K562 (cell line): Measurements from ENCODE around the gene SMIM10L1. TPM values are rescaled to one million over a fixed set of nuclear protein-coding genes. Genes with fewer than 3 reads are reported as not detected.
A peak's percentile ranks its signal among the peaks of the same experiment; 100 is the strongest.

ENCODE experiments used
- EP300 ChIP-seq: IDR thresholded peaks from 2 replicates; pipeline ENCODE4 v1.6.1; 2012; ENCODE audit warnings: low read length, improper control_type of control experiment
- FOXK2 ChIP-seq, 2 experiments: fragments of 450-650 bp; IDR thresholded peaks in 1 of 2; conservative IDR thresholded peaks in 1 of 2; 2 replicates each; pipeline ENCODE4 v1.6.1; 2016; ENCODE audit warnings: low read depth in 2 of 2, mild to moderate bottlenecking in 1 of 2
- GABPB1 ChIP-seq: sonication (generic); formaldehyde crosslinking; IDR thresholded peaks from 2 replicates; pipeline ENCODE4 v1.8.0; 2022; ENCODE audit warnings: mild to moderate bottlenecking, missing genetic modification reagents
- GABPB2 ChIP-seq: fragments of 250-450 bp; sonication (Bioruptor Pico); conservative IDR thresholded peaks from 2 replicates; pipeline ENCODE4 v1.5.1; 2021; ENCODE audit warnings: mild to moderate bottlenecking
- HNRNPL ChIP-seq: fragments of 200-400 bp; formaldehyde crosslinking; IDR thresholded peaks from 2 replicates; pipeline ENCODE4 v1.6.1; 2017; ENCODE audit warnings: low read depth, mild to moderate bottlenecking, low read length
- MAFK ChIP-seq: IDR thresholded peaks from 2 replicates; pipeline ENCODE4 v1.6.1; 2011; ENCODE audit warnings: low read length, improper control_type of control experiment
- NR1H2 ChIP-seq: sonication (generic); formaldehyde crosslinking; IDR thresholded peaks from 2 replicates; pipeline ENCODE4 v1.4.0; 2020; ENCODE audit warnings: mild to moderate bottlenecking, missing genetic modification reagents
- NR4A1 ChIP-seq, 2 experiments: fragments of 250-450 bp in 1 of 2; fragments of 450-650 bp in 1 of 2; sonication (Bioruptor Pico) in 1 of 2; IDR thresholded peaks; 2 replicates each; pipeline versions ENCODE4 v1.4.0 to v1.6.1; 2016 to 2020; ENCODE audit warnings: mild to moderate bottlenecking in 2 of 2, missing compliant biosample characterization in 1 of 2, missing genetic modification characterization in 1 of 2, moderate library complexity in 1 of 2
- RAD21 ChIP-seq, 2 experiments: fragments of 250-450 bp in 1 of 2; fragments of 450-650 bp in 1 of 2; sonication (Bioruptor Pico) in 1 of 2; formaldehyde crosslinking in 1 of 2; IDR thresholded peaks in 1 of 2; conservative IDR thresholded peaks in 1 of 2; 2 replicates each; pipeline versions ENCODE4 v1.4.0 to v1.8.0; 2020 to 2022; ENCODE audit warnings: mild to moderate bottlenecking in 2 of 2, moderate library complexity in 1 of 2
- RBM17 ChIP-seq: fragments of 200-400 bp; formaldehyde crosslinking; IDR thresholded peaks from 2 replicates; pipeline ENCODE4 v1.6.1; 2017; ENCODE audit warnings: low read depth, mild to moderate bottlenecking, low read length, borderline replicate concordance
- SAP30 ChIP-seq: fragments of 200-600 bp; sonication (generic); IDR thresholded peaks from 2 replicates; pipeline ENCODE4 v1.6.1; 2012; ENCODE audit warnings: borderline replicate concordance, low read depth, mild to moderate bottlenecking, moderate library complexity, low read length, control low read depth, inconsistent platforms; ENCODE audit not compliant: insufficient read depth, poor library complexity, severe bottlenecking
- SOX6 ChIP-seq: fragments of 450-650 bp; IDR thresholded peaks from 2 replicates; pipeline ENCODE4 v1.6.1; 2014; ENCODE audit warnings: mild to moderate bottlenecking
- TCF7 ChIP-seq: sonication (generic); IDR thresholded peaks from 2 replicates; pipeline ENCODE4 v1.6.1; 2016; ENCODE audit warnings: antibody characterized with exemption, borderline replicate concordance
- U2AF2 ChIP-seq: fragments of 200-400 bp; formaldehyde crosslinking; optimal IDR thresholded peaks from 2 replicates; pipeline ENCODE3; 2017; ENCODE audit warnings: low read depth, mild to moderate bottlenecking, low read length
- ZMIZ1 ChIP-seq, 2 experiments: fragments of 150-350 bp in 1 of 2; IDR thresholded peaks; 2 replicates each; pipeline ENCODE4 v1.6.1; 2012 to 2016; ENCODE audit warnings: low read depth in 2 of 2, low read length in 2 of 2, mild to moderate bottlenecking in 1 of 2, moderate library complexity in 1 of 2
- ZNF316 ChIP-seq: fragments of 450-650 bp; IDR thresholded peaks from 2 replicates; pipeline ENCODE4 v1.6.1; 2016
- ZNF75A ChIP-seq: fragments of 450-650 bp; formaldehyde crosslinking; IDR thresholded peaks from 2 replicates; pipeline ENCODE4 v1.4.0; 2020; ENCODE audit warnings: mild to moderate bottlenecking
- ZZZ3 ChIP-seq: fragments of 450-650 bp; IDR thresholded peaks from 2 replicates; pipeline ENCODE4 v1.6.1; 2016; ENCODE audit warnings: antibody characterized with exemption, mild to moderate bottlenecking, moderate library complexity
- polyA plus RNA-seq, 8 experiments: library from polyadenylated mRNA; depleted of rRNA in 4 of 8; stranded (reverse) in 5 of 8; unstranded in 3 of 8; fragments of >200 nt; fragmentation: Nextera tagmentation in 2 of 8; fragmentation: Illumina TruSeq in 1 of 8; extraction: Ambion mirVana in 2 of 8; extraction: Trizol in 1 of 8; gene quantifications; 2 replicates each; pipeline versions ENCODE4 v1.2.1 to v1.2.3, GENCODE V29; 2011 to 2014; ENCODE audit warnings: inconsistent platforms in 1 of 8, missing spikeins in 1 of 8
- total RNA-seq, 7 experiments: library from RNA; depleted of rRNA in 6 of 7; stranded (reverse); fragments of >200 nt in 6 of 7; fragmentation: Illumina TruSeq in 2 of 7; extraction: Trizol in 2 of 7; gene quantifications; 2 replicates each; pipeline versions ENCODE4 v1.2.1 to v1.2.3, GENCODE V29; 2011 to 2021; ENCODE audit warnings: low replicate concordance in 1 of 7
- TF ChIP-seq, protein P1 (sequence below): fragments of 250-450 bp; sonication (Bioruptor Pico); IDR thresholded peaks from 2 replicates; pipeline ENCODE4 v1.9.0; 2021; ENCODE audit warnings: mild to moderate bottlenecking, inconsistent platforms
- TF ChIP-seq, protein P2 (sequence below): sonication (generic); formaldehyde crosslinking; IDR thresholded peaks from 2 replicates; pipeline ENCODE4 v1.8.0; 2023; ENCODE audit warnings: mild to moderate bottlenecking, missing genetic modification reagents

SMIM10L1 gene
- total and polyA plus RNA-seq, 9 of the 15 experiments (the other 6 are each of a cell fraction or from before 2014, with no cell fraction given): 3.0 to 12.1 (median 9.0) TPM

DNA sequence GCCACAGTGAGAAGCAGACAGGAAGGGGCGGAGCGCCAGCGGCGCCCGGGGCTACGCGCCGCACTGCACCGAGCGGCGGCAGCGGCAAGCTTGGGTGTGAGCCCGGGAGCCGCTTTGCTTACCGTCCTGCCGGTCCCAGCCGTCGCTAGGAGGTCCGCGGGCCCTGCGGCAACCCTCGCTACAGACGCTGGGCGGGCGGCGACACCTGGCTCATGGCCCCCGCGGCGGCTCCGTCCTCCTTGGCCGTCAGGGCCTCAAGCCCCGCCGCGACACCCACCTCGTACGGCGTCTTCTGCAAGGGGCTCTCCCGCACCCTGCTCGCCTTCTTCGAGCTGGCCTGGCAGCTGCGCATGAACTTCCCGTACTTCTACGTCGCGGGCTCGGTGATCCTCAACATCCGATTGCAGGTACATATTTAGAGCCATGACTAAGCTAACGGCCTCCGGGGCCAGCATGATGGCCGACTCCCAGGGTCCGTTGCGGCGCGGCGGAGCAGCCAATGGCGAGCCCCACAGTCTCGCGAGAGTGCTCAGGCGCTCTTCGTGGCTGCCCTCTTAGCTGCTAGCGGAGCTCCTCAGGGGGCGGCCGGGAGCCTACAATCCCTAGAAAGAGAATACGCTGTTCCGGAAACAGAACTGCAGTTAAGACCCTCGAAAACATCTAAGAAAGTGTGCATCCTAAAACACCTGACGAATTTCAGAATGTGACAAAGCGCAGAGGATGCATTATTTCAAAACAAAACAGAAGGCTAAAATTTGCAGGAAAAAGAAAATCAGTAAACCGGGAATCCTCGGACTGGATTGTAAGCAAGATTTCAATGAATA, at the start of gene SMIM10L1 (continued):
- TF ChIP-seq RBM17 (no peak), TCF7 (no peak), GABPB2 (CRISPR knock-in tag) (no peak), EP300 (peak; percentile 17; the same call in 1 of the 2 replicates), ZMIZ1 (IDR thresholded peaks at IDR 0.05; ENCODE audit: low read depth in 2 of 2, low read length in 2 of 2) (0 out of 4 replicates have a peak, but pooled peaks of 1 of the 2 experiments have one; percentile 14), NR4A1 (CRISPR knock-in tag; IDR thresholded peaks at IDR 0.05) (no peak), NR4A1 (tag; IDR thresholded peaks at IDR 0.05) (no peak), GABPB1 (peak; percentile 67), FOXK2 (conservative IDR thresholded peaks at IDR 0.05 in 1 of 2, IDR thresholded peaks at IDR 0.05 in 1 of 2; ENCODE audit: low read depth in 2 of 2) (0 out of 4 replicates have a peak, but pooled peaks of 1 of the 2 experiments have one; percentile 11), ZNF75A (no peak), ZZZ3 (no peak), U2AF2 (no peak), MAFK (no peak), SOX6 (no peak), NR1H2 (CRISPR knock-in tag) (no peak), HNRNPL (peak; percentile 28; the same call in 1 of the 2 replicates), RAD21 (CRISPR knock-in tag; conservative IDR thresholded peaks at IDR 0.05 in 1 of 2, IDR thresholded peaks at IDR 0.05 in 1 of 2) (no peak), ZNF316 (peak; percentile 58), SAP30 (peak; percentile 47)
- TF ChIP-seq, protein P1, sequence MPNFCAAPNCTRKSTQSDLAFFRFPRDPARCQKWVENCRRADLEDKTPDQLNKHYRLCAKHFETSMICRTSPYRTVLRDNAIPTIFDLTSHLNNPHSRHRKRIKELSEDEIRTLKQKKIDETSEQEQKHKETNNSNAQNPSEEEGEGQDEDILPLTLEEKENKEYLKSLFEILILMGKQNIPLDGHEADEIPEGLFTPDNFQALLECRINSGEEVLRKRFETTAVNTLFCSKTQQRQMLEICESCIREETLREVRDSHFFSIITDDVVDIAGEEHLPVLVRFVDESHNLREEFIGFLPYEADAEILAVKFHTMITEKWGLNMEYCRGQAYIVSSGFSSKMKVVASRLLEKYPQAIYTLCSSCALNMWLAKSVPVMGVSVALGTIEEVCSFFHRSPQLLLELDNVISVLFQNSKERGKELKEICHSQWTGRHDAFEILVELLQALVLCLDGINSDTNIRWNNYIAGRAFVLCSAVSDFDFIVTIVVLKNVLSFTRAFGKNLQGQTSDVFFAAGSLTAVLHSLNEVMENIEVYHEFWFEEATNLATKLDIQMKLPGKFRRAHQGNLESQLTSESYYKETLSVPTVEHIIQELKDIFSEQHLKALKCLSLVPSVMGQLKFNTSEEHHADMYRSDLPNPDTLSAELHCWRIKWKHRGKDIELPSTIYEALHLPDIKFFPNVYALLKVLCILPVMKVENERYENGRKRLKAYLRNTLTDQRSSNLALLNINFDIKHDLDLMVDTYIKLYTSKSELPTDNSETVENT (CRISPR knock-in tag): 0 out of 2 replicates have a peak, but pooled peaks have one; percentile 31
- TF ChIP-seq, protein P2, sequence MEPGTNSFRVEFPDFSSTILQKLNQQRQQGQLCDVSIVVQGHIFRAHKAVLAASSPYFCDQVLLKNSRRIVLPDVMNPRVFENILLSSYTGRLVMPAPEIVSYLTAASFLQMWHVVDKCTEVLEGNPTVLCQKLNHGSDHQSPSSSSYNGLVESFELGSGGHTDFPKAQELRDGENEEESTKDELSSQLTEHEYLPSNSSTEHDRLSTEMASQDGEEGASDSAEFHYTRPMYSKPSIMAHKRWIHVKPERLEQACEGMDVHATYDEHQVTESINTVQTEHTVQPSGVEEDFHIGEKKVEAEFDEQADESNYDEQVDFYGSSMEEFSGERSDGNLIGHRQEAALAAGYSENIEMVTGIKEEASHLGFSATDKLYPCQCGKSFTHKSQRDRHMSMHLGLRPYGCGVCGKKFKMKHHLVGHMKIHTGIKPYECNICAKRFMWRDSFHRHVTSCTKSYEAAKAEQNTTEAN (CRISPR knock-in tag): no peak
